Measurements from ENCODE around the gene SORCS2. TPM values are rescaled to one million over a fixed set of nuclear protein-coding genes. Genes with fewer than 3 reads are reported as not detected.

The SORCS2 gene
- total and polyA plus RNA-seq, 2 of the 8 experiments (the other 6 are each of a cell fraction or from before 2014, with no cell fraction given): 0.36 to 1.8 TPM

DNA sequence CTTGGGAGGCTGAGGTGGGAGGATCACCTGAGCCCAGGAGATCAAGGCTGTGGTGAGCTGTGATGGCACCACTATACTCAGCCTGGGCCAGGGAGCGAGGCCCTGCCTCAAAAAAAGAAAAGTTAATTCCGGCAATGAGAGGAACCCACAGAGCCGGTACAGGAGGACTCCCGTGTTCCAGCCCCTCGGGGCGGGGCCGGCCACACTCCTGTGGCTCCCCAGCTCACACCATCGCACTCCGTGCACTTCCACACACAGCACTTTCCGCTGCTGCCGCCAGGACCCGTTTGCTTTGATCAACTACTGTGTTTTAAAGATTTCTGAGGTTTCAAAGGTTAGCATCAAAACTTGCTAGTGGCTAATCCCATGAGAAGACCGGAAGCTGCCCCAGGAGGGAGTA, 575.6 kb downstream of the SORCS2 start:
- Histone ChIP-seq H4K91ac (replicated peaks; ENCODE audit: insufficient read length, low read length) (no peak overlapping the region), H3K14ac (ENCODE audit: insufficient read length) (no peak overlapping the region), H3K27ac (ENCODE audit: low read depth, low read length) (no peak overlapping the region), H3K23ac (ENCODE audit: insufficient read length) (no peak overlapping the region), H3K9me3 (ENCODE audit: insufficient read depth in 2 of 2, low read depth in 1 of 2, low read length in 1 of 2) (no peaks in the 10 kb centered on the region), H3K9ac (replicated peaks in 1 of 4; ENCODE audit: extremely low read depth in 1 of 4, low read depth in 3 of 4, low read length in 3 of 4) (no peak overlapping the region), H3K18ac (ENCODE audit: extremely low read depth, low read length) (no peak overlapping the region), H2BK15ac (ENCODE audit: low read length) (no peak overlapping the region), H3K79me1 (ENCODE audit: low read depth, low read length) (no peaks in the 10 kb centered on the region; the same call in none of the 2 replicates), H3K4me3 (ENCODE audit: extremely low read depth in 1 of 4, insufficient read depth in 2 of 4, low read depth in 3 of 4, low read length in 4 of 4) (no peak overlapping the region), H3K4ac (replicated peaks; ENCODE audit: insufficient read length, low read depth, low read length) (no peak overlapping the region), H4K20me1 (replicated peaks in 1 of 2; ENCODE audit: control insufficient read depth in 1 of 2, insufficient read depth in 2 of 2, low read length in 2 of 2) (peaks cover 0 to 2% of the 10 kb centered on the region in 2 experiments), H2BK12ac (ENCODE audit: low read depth, low read length) (no peak overlapping the region), H3K4me2 (ENCODE audit: insufficient read depth in 1 of 2, low read depth in 2 of 2, low read length in 2 of 2) (no peak overlapping the region), H3K79me2 (ENCODE audit: control insufficient read depth in 1 of 2, insufficient read depth in 2 of 2, low read length in 2 of 2) (no peaks in the 10 kb centered on the region), H3K56ac (replicated peaks; ENCODE audit: insufficient read length, low read depth, low read length) (no peak overlapping the region), H2AFZ (ENCODE audit: low read length) (no peak overlapping the region), H2BK20ac (ENCODE audit: low read length) (no peak overlapping the region), H2BK120ac (replicated peaks; ENCODE audit: low read depth, low read length) (no peak overlapping the region), H4K8ac (ENCODE audit: extremely low read depth, insufficient read depth, low read length) (no peak overlapping the region), H3K27me3 (replicated peaks in 1 of 4; ENCODE audit: control insufficient read depth in 3 of 4, extremely low read depth in 1 of 4, insufficient read depth in 3 of 4, low read length in 3 of 4) (no peaks in the 10 kb centered on the region), H3K23me2 (ENCODE audit: low read depth, low read length) (no peaks in the 10 kb centered on the region), H2BK5ac (ENCODE audit: low read depth, low read length) (no peak overlapping the region), H3K4me1 (replicated peaks in 1 of 4; ENCODE audit: control insufficient read depth in 3 of 4, insufficient read depth in 4 of 4, low read length in 3 of 4) (peaks cover 0 to 2% (median 1%) of the 10 kb centered on the region in 4 experiments; a peak in 3 of 7 replicates), H2AK5ac (ENCODE audit: low read depth, low read length) (no peak overlapping the region), H4K5ac (ENCODE audit: insufficient read length, low read depth, low read length) (no peak overlapping the region), H3K36me3 (ENCODE audit: control insufficient read depth in 2 of 4, insufficient read depth in 4 of 4, low read length in 3 of 4) (peaks cover 0 to 5% (median 2%) of the 10 kb centered on the region in 4 experiments; a peak in 2 of 8 replicates)
- TF ChIP-seq POU5F1 (IDR thresholded peaks at IDR 0.05; ENCODE audit: low read depth, low read length): no peak
- TF ChIP-seq, protein P1, sequence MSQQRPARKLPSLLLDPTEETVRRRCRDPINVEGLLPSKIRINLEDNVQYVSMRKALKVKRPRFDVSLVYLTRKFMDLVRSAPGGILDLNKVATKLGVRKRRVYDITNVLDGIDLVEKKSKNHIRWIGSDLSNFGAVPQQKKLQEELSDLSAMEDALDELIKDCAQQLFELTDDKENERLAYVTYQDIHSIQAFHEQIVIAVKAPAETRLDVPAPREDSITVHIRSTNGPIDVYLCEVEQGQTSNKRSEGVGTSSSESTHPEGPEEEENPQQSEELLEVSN (IDR thresholded peaks at IDR 0.05): no peak
- TF ChIP-seq SIN3A (conservative IDR thresholded peaks at IDR 0.05 in 1 of 2, IDR thresholded peaks at IDR 0.05 in 1 of 2; ENCODE audit: low read depth in 1 of 2, low read length in 2 of 2): no peak
- TF ChIP-seq CEBPB (IDR thresholded peaks at IDR 0.05; ENCODE audit: low read depth, low read length): no peak
- no peak for TF ChIP-seq SP1 (IDR thresholded peaks at IDR 0.05; ENCODE audit: low read depth, low read length)
- no peak for TF ChIP-seq SIX5 (IDR thresholded peaks at IDR 0.05; ENCODE audit: low read depth, low read length)
- POLR2A ChIA-PET (ENCODE audit: partially characterized antibody): no interaction called here
- WGBS, 2 experiments (ENCODE audit: extremely low coverage in 1 of 2, insufficient coverage in 1 of 2, insufficient read length in 1 of 2, insufficient replicate concordance in 2 of 2, low coverage in 1 of 2, low lambda C conversion rate in 2 of 2, missing lambda C conversion rate in 1 of 2): 92% methylated on average over 13 of the region's 13 CpGs; no CpG with 5 or more reads in 1 of the 2 experiments
- DNase-seq (ENCODE audit: low read depth in 1 of 2, low spot score in 2 of 2) (no peak), FAIRE-seq (no peak)
- CTCF ChIA-PET (ENCODE audit: partially characterized antibody): interaction anchor here (1.0 to 3.7 kb wide), 8 partner anchors 9 to 432 kb away, joined by 3 to 32 read pairs (median 4); no protein-coding TSS in a partner anchor
